Endodermal cell (in vitro differentiated cells): Measurements from ENCODE around the gene DMXL2. TPM values are rescaled to one million over a fixed set of nuclear protein-coding genes. Genes with fewer than 3 reads are reported as not detected.

Experiments used
- DNase-seq: peaks from one replicate; pipeline ENCODE4 v3.0.0-alpha.2; 2017
- H3K27ac ChIP-seq: 2 replicates; pipeline ENCODE4 v1.5.1; 2013; ENCODE audit warnings: mild to moderate bottlenecking, low read depth, low read length, moderate library complexity
- H3K27me3 ChIP-seq: 2 replicates; pipeline ENCODE4 v1.6.1; 2013; ENCODE audit warnings: mild to moderate bottlenecking, low read length, moderate library complexity; ENCODE audit not compliant: insufficient read depth, control insufficient read depth, poor library complexity, severe bottlenecking
- H3K36me3 ChIP-seq: 2 replicates; pipeline ENCODE4 v1.7.0; 2013; ENCODE audit warnings: mild to moderate bottlenecking, low read length, moderate library complexity; ENCODE audit not compliant: control insufficient read depth, insufficient read depth
- H3K4me1 ChIP-seq: one replicate; pipeline ENCODE4 v1.7.0; 2013; ENCODE audit warnings: low read length; ENCODE audit not compliant: control insufficient read depth, insufficient read depth
- H3K4me3 ChIP-seq: 2 replicates; pipeline ENCODE4 v1.5.1; 2013; ENCODE audit warnings: mild to moderate bottlenecking, low read length, moderate library complexity
- H3K9ac ChIP-seq: 2 replicates; pipeline ENCODE4 v1.6.1; 2013; ENCODE audit warnings: mild to moderate bottlenecking, low read length, moderate library complexity; ENCODE audit not compliant: poor library complexity, severe bottlenecking; ENCODE audit errors: extremely low read depth
- H3K9me3 ChIP-seq: 2 replicates; pipeline ENCODE4 v1.6.1; 2013; ENCODE audit warnings: mild to moderate bottlenecking, low read length, moderate library complexity; ENCODE audit not compliant: control insufficient read depth
- H3K27ac Mint-ChIP-seq: 2 replicates; pipeline ENCODE4 v1.8.0; 2020; ENCODE audit warnings: mixed read lengths
- H3K27me3 Mint-ChIP-seq: 2 replicates; pipeline ENCODE4 v1.8.0; 2021; ENCODE audit warnings: mild to moderate bottlenecking, mixed read lengths; ENCODE audit not compliant: insufficient read depth
- H3K36me3 Mint-ChIP-seq: 2 replicates; pipeline ENCODE4 v1.8.0; 2020; ENCODE audit warnings: low read depth, mixed read lengths
- H3K4me1 Mint-ChIP-seq: 2 replicates; pipeline ENCODE4 v1.8.0; 2020; ENCODE audit warnings: mixed read lengths
- H3K4me3 Mint-ChIP-seq: 2 replicates; pipeline ENCODE4 v1.8.0; 2020; ENCODE audit warnings: mild to moderate bottlenecking, moderate library complexity, mixed read lengths
- H3K9me3 Mint-ChIP-seq: 2 replicates; pipeline ENCODE4 v1.8.0; 2020; ENCODE audit warnings: mild to moderate bottlenecking, mixed read lengths
- WGBS, 2 experiments: methylation state at CpG; one replicate each; pipeline versions ENCODE4 v1.1.5 to v1.1.7; 2013; ENCODE audit warnings: missing lambda C conversion rate in 2 of 2, mixed read lengths in 1 of 2; ENCODE audit not compliant: insufficient coverage in 1 of 2, insufficient read length in 1 of 2; 5-methylcytosine and 5-hydroxymethylcytosine counted together
- total RNA-seq, 2 donors: library from RNA; stranded (reverse); fragmentation: NEBNext Ultra II Directional in 1 of 2; extraction: Animal tissue kit (Norgen Biotek cat#: 25700) in 1 of 2; gene quantifications; 2 replicates in 1 of 2; 3 replicates in 1 of 2; pipeline ENCODE4 v1.2.1, GENCODE V29; 2021
- TF ChIP-seq, protein P1 (sequence below): fragments of 200-600 bp; sonication (generic); conservative IDR thresholded peaks from 2 replicates; pipeline ENCODE4 v1.5.0; 2021; ENCODE audit warnings: antibody characterized with exemption, mild to moderate bottlenecking

Gene DMXL2
- total RNA-seq, 2 donors from 2014 or later = 20.8 to 31.5 TPM

DNA sequence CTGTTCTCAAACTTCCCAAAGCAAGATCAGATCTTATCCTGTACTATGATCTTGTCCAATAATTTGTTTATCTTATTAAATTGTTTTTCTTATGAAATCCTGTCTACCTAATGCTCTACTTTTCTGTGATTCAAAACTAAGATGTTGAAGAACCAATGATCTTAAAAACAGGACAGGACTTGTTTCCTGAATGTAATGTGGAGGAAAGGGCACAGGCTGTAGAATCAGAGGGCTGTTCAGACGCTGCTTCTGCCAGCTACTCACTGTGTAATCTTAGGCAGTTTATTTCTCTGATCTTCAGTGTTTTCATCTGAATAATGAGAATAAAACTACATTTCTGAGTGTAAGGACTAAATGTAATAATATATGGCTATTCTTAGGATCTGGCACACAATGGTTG, 20.1 kb upstream of the DMXL2 start:
- Histone ChIP-seq H3K9ac (no peak overlapping the region), H3K27me3 (no peaks in the 10 kb centered on the region), H3K4me3 (no peak overlapping the region), H3K4me1 (no peaks in the 10 kb centered on the region), H3K36me3 (no peaks in the 10 kb centered on the region), H3K27ac (no peak overlapping the region), H3K9me3 (no peaks in the 10 kb centered on the region)
- H3K4me1 Mint-ChIP-seq = no peaks in the 10 kb centered on the region
- no peaks in the 10 kb centered on the region for H3K9me3 Mint-ChIP-seq
- WGBS, 2 experiments = 90% methylated on average over 1 of the region's 1 CpG; no CpG with 5 or more reads in 1 of the 2 experiments
- no peak overlapping the region for H3K4me3 Mint-ChIP-seq
- DNase-seq = no peak
- TF ChIP-seq, protein P1, sequence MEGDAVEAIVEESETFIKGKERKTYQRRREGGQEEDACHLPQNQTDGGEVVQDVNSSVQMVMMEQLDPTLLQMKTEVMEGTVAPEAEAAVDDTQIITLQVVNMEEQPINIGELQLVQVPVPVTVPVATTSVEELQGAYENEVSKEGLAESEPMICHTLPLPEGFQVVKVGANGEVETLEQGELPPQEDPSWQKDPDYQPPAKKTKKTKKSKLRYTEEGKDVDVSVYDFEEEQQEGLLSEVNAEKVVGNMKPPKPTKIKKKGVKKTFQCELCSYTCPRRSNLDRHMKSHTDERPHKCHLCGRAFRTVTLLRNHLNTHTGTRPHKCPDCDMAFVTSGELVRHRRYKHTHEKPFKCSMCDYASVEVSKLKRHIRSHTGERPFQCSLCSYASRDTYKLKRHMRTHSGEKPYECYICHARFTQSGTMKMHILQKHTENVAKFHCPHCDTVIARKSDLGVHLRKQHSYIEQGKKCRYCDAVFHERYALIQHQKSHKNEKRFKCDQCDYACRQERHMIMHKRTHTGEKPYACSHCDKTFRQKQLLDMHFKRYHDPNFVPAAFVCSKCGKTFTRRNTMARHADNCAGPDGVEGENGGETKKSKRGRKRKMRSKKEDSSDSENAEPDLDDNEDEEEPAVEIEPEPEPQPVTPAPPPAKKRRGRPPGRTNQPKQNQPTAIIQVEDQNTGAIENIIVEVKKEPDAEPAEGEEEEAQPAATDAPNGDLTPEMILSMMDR = no peak
- peaks cover 3% of the 10 kb centered on the region for H3K27me3 Mint-ChIP-seq
- no peak overlapping the region for H3K27ac Mint-ChIP-seq
- no peaks in the 10 kb centered on the region for H3K36me3 Mint-ChIP-seq

DNA sequence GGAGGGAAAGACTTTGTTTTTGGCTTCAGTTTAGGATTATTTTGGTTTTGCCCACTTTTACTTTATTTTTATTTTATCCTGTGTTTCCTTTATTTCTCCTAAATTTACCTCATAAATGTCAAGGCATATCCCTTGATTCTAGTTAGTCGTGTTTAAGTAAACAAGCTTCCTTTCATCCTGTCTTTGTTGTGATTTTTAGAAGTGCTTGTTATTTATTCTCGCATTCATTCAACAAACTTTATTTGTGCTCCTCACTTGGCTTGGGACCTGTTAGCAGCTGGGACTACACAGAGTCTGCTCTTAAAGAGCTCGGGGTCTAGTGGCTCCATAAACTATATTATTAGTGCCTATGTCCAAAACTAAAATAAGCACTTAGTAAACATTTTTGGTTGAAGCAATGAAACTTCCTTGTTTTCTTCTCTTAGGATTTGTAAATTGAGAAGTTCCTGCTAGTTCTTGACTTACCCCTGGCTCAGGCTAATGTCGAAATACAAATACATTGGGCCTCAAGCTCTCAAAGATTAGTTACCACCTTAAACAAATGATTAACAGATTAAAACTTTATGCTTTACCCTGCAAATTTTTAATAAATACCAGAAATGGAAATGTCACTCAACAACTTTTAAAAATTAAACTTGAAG, 19.0 kb upstream of the DMXL2 start:
- Histone ChIP-seq H3K36me3 (no peaks in the 10 kb centered on the region), H3K4me3 (no peak overlapping the region), H3K4me1 (no peaks in the 10 kb centered on the region), H3K27ac (no peak overlapping the region), H3K9me3 (no peaks in the 10 kb centered on the region), H3K9ac (no peak overlapping the region), H3K27me3 (no peaks in the 10 kb centered on the region)
- Mint-ChIP-seq H3K27me3 (peaks cover 7% of the 10 kb centered on the region), H3K4me3 (no peak overlapping the region), H3K9me3 (no peaks in the 10 kb centered on the region), H3K36me3 (no peaks in the 10 kb centered on the region), H3K27ac (no peak overlapping the region), H3K4me1 (no peaks in the 10 kb centered on the region)
- WGBS, 2 experiments = 88 to 100% methylated on average over 1 to 4 of the region's 4 CpGs
- no peak for DNase-seq
- TF ChIP-seq, protein P1 = no peak

DNA sequence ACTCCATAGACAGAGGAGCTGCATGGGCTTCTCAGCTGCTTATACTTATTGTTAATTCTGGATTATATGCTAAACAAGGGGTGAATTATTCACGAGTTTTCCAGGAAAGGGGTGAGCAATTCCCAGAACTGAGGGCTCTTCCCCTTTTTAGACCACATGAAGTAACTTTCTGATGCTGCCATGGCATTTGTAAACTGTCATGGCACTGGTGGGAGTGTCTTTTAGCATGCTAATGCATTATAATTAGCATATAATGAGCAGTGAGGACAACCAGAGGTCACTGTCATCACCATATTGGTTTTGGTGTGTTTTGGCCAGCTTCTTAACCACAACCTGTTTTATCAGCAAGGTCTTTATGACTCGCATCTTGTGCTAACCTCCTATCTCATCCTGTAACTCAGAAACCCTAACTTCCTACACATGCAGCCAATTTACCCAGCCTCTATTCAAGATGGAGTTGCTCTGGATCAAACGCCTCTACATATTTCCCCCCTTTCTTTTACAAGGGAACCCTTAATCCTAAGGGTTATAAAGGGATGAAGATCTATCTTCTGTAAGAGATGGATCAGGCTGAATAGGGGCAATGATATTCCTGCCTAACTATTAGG, 12.1 kb upstream of the DMXL2 start:
- H3K4me1 ChIP-seq = no peaks in the 10 kb centered on the region
- H3K27me3 ChIP-seq = no peaks in the 10 kb centered on the region
- no peak for DNase-seq
- WGBS, 2 experiments = 76% methylated on average over 2 of the region's 3 CpGs; no CpG with 5 or more reads in 1 of the 2 experiments
- no peak overlapping the region for H3K4me3 Mint-ChIP-seq
- H3K27ac Mint-ChIP-seq = no peak overlapping the region
- peaks cover 18% of the 10 kb centered on the region for H3K27me3 Mint-ChIP-seq
- TF ChIP-seq, protein P1 = no peak
- H3K36me3 Mint-ChIP-seq = no peaks in the 10 kb centered on the region
- H3K9me3 Mint-ChIP-seq = no peaks in the 10 kb centered on the region
- H3K9ac ChIP-seq = no peak overlapping the region
- no peaks in the 10 kb centered on the region for H3K4me1 Mint-ChIP-seq
- no peak overlapping the region for H3K27ac ChIP-seq
- no peaks in the 10 kb centered on the region for H3K36me3 ChIP-seq
- no peaks in the 10 kb centered on the region for H3K9me3 ChIP-seq
- H3K4me3 ChIP-seq = no peak overlapping the region
